ENCODE measurements around the gene RBM42. TPM values are rescaled to one million over a fixed set of nuclear protein-coding genes. Genes with fewer than 3 reads are reported as not detected.
"Not testable (repeated sequence)": the region's sequence is repeated elsewhere in the genome, so short reads cannot be mapped to it uniquely, and the experiment has no call there.

RBM42 gene, protein sequence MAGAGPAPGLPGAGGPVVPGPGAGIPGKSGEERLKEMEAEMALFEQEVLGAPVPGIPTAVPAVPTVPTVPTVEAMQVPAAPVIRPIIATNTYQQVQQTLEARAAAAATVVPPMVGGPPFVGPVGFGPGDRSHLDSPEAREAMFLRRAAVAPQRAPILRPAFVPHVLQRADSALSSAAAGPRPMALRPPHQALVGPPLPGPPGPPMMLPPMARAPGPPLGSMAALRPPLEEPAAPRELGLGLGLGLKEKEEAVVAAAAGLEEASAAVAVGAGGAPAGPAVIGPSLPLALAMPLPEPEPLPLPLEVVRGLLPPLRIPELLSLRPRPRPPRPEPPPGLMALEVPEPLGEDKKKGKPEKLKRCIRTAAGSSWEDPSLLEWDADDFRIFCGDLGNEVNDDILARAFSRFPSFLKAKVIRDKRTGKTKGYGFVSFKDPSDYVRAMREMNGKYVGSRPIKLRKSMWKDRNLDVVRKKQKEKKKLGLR
- 68.9 and 72.6 TPM in 2 replicates for total RNA-seq
- polyA plus RNA-seq (2012) = 76.0 TPM

DNA sequence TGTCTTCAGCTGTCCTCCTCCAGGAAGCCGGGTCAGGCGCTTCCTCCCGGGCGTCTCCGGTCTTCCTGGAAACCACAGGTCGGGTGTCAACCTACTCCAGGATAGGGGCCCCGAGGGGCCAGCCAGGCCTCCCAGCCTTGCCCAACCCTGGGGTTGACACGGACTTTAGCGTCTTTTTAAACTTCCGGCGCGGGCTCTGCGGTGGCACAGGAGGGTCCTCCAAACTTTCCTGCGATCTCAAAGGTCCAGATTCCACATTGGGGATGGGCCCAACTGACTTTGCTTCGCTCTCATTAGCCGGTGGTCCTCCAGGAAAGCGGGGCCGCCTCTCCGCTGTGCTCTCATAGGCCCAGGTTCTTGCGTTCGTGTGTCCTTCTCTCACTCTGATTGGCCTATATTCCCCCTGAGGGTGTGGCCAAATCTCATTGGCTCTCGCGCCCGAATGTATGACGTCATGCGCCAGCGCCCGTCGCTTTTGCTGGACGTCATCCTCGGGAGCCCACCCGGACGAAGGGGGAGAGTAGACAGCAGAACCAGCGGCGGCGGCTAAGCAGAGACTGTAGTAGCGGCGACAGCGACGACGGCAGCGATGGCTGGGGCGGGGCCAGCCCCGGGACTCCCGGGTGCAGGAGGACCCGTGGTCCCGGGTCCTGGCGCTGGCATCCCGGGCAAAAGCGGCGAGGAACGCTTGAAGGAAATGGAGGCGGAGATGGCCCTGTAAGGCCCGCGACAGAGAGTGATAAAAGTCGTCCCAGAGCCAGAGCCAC is at the start of gene RBM42:
RBM42 (plus strand) TSS at position 472 of the 767 bp plus-strand sequence; CDS start at position 590, 118 bp downstream.
- DNase-seq (ENCODE audit: low read depth) = peak; percentile 100

DNA sequence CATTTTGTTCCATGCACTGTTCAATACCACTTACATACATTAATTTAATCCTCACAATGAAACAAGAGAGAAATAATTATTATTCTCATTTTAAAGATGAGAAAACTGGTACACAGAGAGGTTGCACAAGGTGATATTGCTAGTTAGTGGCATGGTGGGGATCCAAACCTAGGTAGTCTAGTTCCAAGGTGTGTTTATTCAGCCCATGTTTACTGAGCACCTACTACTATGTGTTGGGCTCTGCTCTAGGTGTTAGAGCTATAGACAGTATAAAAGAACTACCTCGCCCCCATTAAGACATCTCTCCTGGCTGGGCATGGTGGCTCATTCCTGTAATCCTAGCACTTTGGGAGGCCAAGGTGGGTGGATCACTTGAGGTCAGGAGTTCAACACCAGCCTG is 46.1 kb upstream of the RBM42 start:
- DNase-seq (ENCODE audit: low read depth) = no peak

DNA sequence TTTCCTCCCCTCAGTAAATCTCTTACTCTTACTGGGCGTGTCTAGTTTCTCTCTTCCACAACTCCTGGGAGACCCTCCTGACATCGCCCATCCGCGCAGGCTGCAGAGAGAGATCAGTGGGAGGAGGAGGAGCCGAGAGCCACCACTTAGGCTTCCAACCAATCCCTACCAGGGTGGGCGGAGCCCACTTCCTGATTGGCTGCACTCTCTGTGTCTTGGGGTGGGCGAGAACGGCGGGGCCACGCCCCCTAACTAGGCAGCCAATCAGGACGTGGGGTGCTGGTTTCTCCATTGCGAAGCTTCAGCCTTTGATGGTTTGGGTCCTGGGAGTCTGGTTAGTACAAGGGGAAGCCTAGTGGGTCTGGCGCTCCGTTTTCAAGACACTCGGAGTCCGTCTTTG is 43.0 kb upstream of the RBM42 start, which contains the start of gene PMIS2:
PMIS2 (plus strand) TSS at position 326 of the 400 bp plus-strand sequence. CDS start 87 bp downstream, outside the sequence.
- no peak for DNase-seq (ENCODE audit: low read depth)

DNA sequence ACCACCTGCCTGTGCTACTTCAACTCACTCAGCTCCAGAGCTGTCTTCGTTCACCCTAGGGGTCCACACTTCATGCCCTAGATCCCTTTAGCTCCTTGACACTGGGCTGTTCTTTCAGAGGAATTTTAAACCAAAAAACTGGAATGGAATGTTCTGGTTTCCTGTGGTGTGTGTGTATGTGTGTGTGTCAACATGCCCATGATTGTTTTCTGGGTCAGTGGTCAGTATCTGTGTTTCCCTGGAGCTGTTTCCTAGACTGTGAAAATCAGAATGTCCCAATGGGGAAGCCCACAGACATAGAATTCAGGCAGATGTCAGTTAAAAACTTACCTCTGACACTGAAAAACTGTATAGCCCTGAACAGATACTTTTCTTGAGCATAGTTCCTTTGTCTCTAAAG is 41.5 kb upstream of the RBM42 start:
- DNase-seq (ENCODE audit: low read depth) = no peak

DNA sequence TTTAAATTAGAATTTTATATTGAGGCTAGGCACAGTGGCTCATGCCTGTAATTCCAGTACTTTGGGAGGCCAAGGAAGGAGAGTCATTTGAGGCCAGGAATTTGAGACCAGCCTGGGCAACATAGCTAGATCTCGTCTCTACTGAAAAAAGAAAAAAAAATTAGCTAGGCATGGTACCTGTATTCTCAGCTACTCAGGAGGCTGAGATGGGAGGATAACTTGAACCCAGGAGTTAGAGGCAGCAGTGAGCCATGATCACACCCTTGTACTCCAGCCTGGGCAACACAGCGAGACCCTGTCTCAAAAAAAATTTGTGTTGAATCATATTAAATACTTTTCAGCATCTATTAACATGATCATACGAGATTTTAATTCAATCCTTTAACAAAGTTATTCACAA is 38.0 kb upstream of the RBM42 start:
- no peak for DNase-seq (ENCODE audit: low read depth)

DNA sequence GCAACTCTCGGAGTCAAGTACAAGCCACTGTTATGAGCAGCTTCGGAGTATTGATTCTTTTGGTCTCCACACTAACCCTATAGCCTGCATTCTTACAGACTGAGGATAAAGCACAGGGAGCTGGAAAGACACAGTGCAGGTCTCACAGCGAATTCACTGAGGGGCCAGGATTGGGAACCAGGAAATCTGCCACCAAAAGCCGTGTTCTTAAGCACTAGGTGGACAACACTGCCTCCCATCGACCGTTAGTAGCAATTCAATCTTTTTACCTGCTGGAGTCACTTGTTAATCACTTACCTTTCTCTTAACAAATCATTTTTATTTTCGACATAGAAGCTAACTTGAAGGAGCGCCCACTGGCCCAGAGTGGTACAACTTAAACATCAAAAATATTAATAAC is 36.6 kb upstream of the RBM42 start:
- DNase-seq (ENCODE audit: low read depth) = peak; percentile 24

DNA sequence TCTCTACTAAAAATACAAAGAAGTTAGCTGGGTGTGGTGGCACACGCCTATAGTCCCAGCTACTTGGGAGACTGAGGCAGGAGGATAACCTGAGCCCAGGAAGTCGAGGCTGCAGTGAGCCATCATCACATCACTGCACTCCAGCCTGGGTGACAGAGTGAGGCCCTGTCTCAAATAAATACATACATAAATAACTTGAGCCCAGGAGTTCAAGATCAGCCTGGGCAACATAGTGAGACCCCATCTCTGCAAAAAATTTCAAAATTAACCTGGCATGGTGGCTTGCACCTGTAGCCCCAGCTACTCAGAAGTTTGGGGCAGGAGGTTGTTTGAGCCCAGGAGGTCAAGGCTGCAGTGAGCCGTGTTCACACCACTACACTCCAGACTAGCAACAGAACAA is 33.8 kb upstream of the RBM42 start:
- DNase-seq (ENCODE audit: low read depth) = not testable (repeated sequence)

DNA sequence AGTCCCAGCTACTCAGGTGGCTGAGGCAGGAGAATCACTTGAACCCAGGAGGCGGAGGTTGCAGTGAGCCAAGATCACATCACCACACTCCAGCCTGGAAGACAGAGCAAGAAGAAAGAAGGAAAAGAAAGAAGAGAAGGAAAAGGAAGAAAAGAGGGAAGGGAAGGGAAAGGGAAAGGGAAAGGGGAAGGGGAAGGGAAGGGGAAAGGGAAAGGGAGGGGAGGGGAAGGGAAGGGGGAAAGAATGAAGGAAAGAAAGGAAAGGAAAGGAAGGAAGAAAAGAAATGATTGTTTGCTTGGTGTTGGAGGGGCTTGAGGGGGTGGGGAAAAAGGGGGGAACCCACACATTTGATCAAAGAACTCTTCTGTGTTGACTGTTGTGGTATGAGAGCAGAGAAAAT is 32.9 kb upstream of the RBM42 start:
- DNase-seq (ENCODE audit: low read depth) = no peak

DNA sequence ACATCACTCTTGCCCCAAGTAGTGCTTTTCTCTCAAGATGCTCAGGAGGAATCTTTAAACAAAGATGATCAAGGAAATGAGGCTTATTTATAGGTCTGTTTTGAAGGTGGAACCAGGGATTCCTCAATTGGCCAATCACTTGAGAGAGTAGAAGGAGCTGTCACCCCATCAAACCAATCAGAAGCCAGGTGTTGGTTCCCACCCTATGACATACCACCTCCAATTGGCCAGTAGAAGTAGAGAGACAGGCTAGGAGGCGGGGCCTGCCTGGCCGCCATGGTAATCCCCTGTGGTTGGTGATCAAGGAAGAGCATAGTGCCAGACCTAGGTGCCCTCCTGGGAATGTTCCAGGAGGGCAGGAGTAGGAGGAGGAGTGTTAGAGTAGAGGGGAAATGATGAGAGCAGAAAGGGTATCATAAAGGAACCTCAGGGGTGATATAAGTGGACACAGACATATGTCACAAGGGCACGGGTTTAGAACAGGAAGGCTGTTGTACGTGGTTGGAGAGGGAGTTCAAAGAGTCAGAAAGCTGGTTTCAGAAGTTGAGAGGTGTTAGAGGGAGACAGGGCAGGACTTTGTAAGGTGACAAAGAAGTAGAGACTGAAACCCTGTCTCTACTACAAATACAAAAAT is 32.4 kb upstream of the RBM42 start:
- DNase-seq (ENCODE audit: low read depth) = no peak

DNA sequence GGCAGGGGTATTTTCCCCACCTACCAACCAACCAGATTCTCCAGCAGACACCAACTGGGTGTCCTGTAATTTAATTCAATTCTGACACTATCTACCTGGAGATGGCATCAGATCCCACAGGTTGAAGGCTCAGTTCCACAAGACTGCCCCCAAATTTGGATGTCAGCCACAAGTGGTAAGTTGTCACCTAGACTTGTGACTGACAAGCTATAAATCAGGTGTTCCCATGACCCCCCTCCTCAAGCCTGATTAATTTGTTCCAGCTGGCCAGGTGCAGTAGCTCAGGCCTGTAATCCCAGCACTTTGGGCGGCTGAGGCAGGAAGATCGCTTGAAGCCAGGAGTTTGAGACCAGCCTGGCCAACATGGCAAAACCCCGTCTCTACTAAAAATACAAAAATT is 26.9 kb upstream of the RBM42 start:
- DNase-seq (ENCODE audit: low read depth) = no peak

DNA sequence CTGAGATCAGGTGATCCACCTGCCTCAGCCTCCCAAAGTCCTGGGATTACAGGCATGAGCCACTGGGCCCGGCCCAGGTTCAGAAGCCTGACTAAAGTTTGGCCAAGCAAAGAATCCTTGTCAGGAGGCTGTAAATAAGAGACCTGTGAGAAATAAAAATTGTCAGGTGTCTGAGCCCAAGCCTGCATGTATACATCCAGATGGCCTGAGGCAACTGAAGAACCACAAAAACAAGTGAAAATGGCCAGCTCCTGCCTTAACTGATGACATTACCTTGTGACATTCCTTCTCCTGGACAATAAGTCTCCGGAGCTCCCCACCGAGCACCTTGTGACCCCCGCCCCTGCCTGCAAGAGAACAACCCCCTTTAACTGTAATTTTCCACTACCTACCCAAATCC is 24.4 kb upstream of the RBM42 start:
- not testable (repeated sequence) for DNase-seq (ENCODE audit: low read depth)

DNA sequence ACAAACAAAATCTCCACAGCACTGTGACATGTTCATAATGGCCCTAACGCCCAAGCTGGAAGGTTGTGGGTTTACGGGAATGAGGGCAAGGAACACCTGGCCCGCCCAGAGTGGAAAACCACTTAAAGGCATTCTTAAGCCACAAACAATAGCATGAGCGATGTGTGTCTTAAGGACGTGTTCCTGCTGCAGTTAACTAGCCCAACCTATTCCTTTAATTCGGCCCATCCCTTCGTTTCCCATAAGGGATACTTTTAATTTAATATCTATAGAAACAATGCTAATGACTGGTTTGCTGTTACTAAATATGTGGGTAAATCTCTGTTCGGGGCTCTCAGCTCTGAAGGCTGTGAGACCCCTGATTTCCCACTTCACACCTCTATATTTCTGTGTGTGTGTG is 21.7 kb upstream of the RBM42 start:
- peak; percentile 43 for DNase-seq (ENCODE audit: low read depth)

DNA sequence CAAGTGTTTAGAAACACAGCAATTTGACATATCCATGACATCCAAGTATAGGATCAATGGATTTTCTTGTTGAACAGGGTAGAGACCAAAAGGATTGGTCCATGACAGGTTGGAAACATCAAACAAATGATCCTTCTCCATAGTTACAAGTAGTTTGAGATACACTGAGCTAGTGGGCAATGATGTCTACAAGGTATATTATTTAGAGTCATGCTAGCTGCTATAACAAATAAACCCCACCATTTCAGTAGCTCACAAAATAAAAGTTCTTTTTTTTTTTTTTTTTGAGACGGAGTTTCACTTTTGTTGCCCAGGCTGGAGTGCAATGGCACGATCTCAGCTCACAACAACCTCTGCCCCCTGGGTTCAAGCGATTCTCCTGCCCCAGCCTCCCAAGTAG is 21.2 kb upstream of the RBM42 start:
- DNase-seq (ENCODE audit: low read depth) = no peak

DNA sequence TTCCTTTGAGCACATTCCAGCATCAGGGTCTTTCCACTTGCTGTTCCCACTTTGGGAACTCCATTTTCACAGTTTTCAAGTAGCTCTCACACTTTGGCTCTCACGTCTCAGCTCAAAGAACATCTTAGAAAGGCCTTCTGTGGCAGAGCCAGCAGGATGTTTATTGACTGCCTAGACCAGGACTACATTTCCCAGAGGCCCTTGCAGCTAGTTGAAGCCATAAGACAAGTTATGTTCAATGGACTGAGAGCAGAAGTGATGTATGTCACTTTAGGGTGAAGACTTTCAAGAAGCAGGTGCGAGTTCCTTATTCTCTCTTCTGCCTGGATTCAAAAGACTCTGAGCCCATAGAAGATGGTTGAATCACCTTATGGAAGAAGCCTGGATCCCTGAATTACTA is 20.6 kb upstream of the RBM42 start:
- no peak for DNase-seq (ENCODE audit: low read depth)

DNA sequence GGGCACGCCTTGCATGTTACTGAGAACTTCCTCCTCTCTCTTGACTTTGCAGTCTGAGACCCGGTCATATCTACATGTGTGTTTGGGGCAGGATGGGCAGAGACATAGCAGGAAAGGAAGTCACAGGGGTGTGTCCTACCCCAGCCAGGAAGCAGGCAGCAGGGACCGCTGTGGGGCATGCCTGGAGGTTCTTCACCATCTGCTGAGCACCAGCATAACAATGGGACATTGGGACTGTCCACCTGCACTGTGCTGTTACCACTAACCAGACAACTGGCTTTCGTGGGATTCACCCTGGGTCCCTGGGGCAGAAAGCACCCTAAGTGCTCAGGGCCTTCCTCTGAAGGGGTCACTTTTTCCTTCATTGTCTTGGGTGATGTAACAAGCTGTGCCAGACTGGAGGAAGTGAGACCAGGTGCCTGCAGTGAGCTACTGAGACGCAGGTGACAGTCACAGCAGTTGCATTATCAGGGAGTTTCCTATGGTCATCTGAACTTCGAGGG is 18.9 kb upstream of the RBM42 start:
- no peak for DNase-seq (ENCODE audit: low read depth)

DNA sequence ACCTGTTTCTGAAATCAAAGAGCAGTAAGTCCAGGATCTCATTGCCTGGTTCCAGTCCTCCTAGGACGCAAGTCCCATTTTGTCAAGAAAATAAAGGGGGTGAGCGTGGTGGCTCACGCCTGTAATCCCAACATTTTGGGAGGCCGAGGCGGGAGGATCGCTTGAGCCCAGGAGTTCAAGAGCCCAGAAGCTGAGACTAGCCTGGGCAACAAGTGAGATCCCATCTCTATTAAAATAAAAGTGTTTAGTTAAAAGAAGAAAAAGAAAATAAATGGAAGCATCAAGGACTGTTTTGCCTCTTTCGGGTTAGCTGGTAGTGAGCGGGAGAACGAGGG is 16.6 kb upstream of the RBM42 start:
- no peak for DNase-seq (ENCODE audit: low read depth)

DNA sequence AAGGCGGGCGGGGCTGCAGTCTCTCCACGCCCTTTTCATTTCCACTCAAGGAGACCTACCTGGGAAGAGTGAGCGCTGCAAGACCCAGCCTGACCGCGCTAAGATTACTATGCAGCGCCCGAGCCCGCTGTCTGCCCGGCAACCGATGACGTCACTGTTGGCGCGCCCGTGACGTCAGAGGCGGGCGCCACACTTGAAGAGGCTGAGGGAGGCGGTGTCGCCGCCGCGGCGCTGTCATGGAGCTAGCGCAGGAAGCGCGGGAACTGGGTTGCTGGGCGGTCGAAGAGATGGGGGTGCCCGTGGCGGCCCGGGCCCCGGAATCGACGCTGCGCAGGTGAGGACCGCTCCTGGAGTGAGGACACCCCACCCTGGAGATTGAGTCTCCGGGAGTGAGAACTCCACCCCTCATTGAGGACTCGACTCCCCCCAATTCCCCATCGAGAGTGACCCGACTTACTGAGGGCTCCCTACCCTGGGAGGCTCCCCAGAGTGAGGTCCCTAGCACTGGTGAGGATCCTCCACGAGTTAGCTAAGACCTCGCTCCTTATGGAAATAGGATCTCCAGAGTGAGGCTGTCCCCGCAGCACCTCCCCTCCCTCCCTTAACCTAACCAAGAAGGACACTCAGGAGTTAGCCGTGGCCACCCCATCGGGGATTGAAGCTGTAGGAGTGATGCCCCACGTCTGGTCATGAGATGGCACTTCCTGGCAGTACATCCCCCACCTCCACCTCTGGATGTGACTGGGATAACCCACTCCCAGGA is 16.1 kb upstream of the RBM42 start, which contains the start of gene HAUS5:
HAUS5 (plus strand) TSS at position 177 of the 763 bp plus-strand sequence; CDS start at position 237, 60 bp downstream.
- peak; percentile 89 for DNase-seq (ENCODE audit: low read depth)

DNA sequence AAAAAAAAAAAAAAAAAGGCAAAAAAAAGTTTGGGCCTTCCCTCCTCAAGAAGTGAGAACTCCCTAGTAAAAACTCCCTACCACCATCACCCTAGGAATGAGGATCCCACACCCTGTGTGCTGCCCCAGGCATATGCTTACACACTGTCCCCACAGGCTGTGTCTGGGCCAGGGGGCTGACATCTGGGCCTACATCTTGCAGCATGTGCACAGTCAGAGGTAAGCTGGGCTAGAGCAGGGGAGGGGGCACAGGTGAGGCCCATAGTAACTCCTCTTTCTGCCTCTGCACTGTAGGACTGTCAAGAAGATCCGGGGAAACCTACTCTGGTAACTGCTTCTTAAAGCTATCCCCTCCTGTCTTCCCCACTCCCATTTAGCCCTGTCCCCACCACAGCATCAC is 15.3 kb upstream of the RBM42 start:
- no peak for DNase-seq (ENCODE audit: low read depth)

DNA sequence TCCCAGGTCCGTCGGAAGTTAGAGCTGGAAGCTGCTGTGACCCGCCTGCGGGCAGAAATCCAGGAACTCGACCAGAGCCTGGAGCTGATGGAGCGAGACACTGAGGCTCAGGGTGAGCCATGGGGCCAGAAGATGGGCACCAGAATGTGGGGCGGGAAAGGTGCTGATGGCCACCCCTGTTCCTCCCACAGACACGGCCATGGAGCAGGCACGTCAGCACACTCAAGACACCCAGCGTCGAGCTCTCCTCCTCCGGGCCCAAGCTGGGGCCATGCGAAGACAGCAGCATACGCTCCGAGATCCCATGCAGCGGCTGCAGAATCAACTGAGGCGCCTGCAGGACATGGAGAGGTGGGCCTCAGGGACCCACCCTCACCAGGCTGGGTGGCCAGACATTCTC is 13.8 kb upstream of the RBM42 start:
- no peak for DNase-seq (ENCODE audit: low read depth)

DNA sequence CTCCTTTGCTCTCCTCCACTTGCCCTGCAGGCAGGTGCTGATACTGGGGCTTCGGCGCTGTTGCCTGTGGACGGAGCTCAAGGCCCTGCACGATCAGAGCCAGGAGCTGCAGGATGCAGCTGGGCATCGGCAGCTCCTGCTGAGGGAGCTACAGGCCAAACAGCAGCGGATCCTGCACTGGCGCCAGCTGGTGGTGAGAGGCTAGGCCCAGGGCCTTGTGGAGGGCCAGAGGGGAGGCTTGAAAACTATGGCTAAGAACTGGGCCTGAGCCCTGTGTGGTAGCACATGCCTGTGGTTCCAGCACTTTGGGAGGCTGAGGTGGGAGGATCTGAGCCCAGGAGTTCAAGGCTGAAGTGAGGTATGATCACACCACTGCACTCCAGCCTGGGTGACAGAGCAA is 10.0 kb upstream of the RBM42 start:
- DNase-seq (ENCODE audit: low read depth) = no peak

Measured in myocyte (in vitro differentiated cells).